SU-DHL-6 (cell line): ENCODE data around the gene CRIP2.

Experiments used
- H2AFZ ChIP-seq: fragments of 200-600 bp; sonication (generic); 2 replicates; pipeline ENCODE4 v1.6.1; 2014; ENCODE audit warnings: low read depth, mild to moderate bottlenecking, moderate library complexity, mixed read lengths, antibody characterized with exemption, low read length; ENCODE audit not compliant: severe bottlenecking
- H3F3A ChIP-seq: fragments of 200-600 bp; shearing (Covaris generic); 2 replicates; pipeline ENCODE4 v1.6.0; 2016; ENCODE audit warnings: antibody characterized with exemption, mild to moderate bottlenecking; ENCODE audit not compliant: insufficient read depth
- H3K27ac ChIP-seq: fragments of 200-600 bp; sonication (generic); 2 replicates; pipeline ENCODE4 v1.5.1; 2016; ENCODE audit warnings: low read depth, mild to moderate bottlenecking, low read length, moderate library complexity, mixed read lengths
- H3K27me3 ChIP-seq: fragments of 200-600 bp; sonication (generic), shearing (Covaris generic); 2 replicates; pipeline ENCODE4 v1.6.0; 2014; ENCODE audit warnings: mild to moderate bottlenecking, low read length
- H3K36me3 ChIP-seq: fragments of 200-600 bp; sonication (generic); 2 replicates; pipeline ENCODE4 v1.6.1; 2014; ENCODE audit warnings: mild to moderate bottlenecking, low read length, mixed read lengths
- H3K4me2 ChIP-seq: fragments of 300-600, 200-600 bp; shearing (Covaris generic), sonication (generic); 2 replicates; pipeline ENCODE4 v1.6.0; 2014; ENCODE audit warnings: low read length, low read depth, mild to moderate bottlenecking; ENCODE audit not compliant: poor library complexity, severe bottlenecking
- H3K4me3 ChIP-seq: fragments of 200-600 bp; sonication (generic); 2 replicates; pipeline ENCODE4 v1.5.1; 2014; ENCODE audit warnings: antibody characterized with exemption, low read length, mild to moderate bottlenecking, mixed read lengths; ENCODE audit not compliant: insufficient read depth, poor library complexity, severe bottlenecking
- H3K79me2 ChIP-seq: fragments of 200-600 bp; sonication (generic); 2 replicates; pipeline ENCODE4 v1.6.1; 2014; ENCODE audit warnings: mild to moderate bottlenecking, low read length, moderate library complexity; ENCODE audit not compliant: insufficient read depth
- H3K9ac ChIP-seq: fragments of 200-600 bp; sonication (generic); 2 replicates; pipeline ENCODE4 v1.7.0; 2014; ENCODE audit warnings: mild to moderate bottlenecking, low read length
- H3K9me2 ChIP-seq: fragments of 200-600 bp; sonication (generic); replicated peaks from 2 replicates; pipeline ENCODE4 v1.6.1; 2014; ENCODE audit warnings: low read length; ENCODE audit not compliant: insufficient read depth
- H3K9me3 ChIP-seq: fragments of 200-600 bp; sonication (generic); 2 replicates; pipeline ENCODE4 v1.6.1; 2014; ENCODE audit warnings: low read length, mixed read lengths; ENCODE audit not compliant: insufficient read depth
- H4K20me1 ChIP-seq: fragments of 200-600 bp; sonication (generic); 2 replicates; pipeline ENCODE4 v1.6.1; 2014; ENCODE audit warnings: low read depth, mild to moderate bottlenecking, antibody characterized with exemption, low read length, moderate library complexity, mixed read lengths
- CTCF ChIP-seq: fragments of 200-600 bp; sonication (generic); IDR thresholded peaks from one replicate; pipeline ENCODE4 v1.5.1; 2017; ENCODE audit warnings: antibody characterized with exemption, mild to moderate bottlenecking, low read length, moderate library complexity; ENCODE audit not compliant: insufficient read depth, poor library complexity, severe bottlenecking
- EZH2phosphoT487 ChIP-seq: fragments of 200-600 bp; sonication (generic), shearing (Covaris generic); conservative IDR thresholded peaks from 2 replicates; pipeline ENCODE4 v1.6.1; 2018; ENCODE audit warnings: mild to moderate bottlenecking, antibody characterized with exemption, low read length, moderate library complexity, mixed read lengths

The CRIP2 gene

GRCh38 chr14:105455086-105455640, 19.5 kb upstream of the CRIP2 start:
- Histone ChIP-seq H3K4me2 (no peak overlapping the region), H3K9me2 (no peaks in the 10 kb centered on the region), H3K27ac (no peak overlapping the region), H3K79me2 (no peaks in the 10 kb centered on the region), H3K9ac (no peak overlapping the region), H3K36me3 (no peaks in the 10 kb centered on the region), H4K20me1 (no peaks in the 10 kb centered on the region), H3K9me3 (no peaks in the 10 kb centered on the region), H3K27me3 (no peaks in the 10 kb centered on the region), H2AFZ (no peak overlapping the region), H3K4me3 (no peak overlapping the region), H3F3A (no peaks in the 10 kb centered on the region)
- no peak for TF ChIP-seq CTCF
- no peak for TF ChIP-seq EZH2phosphoT487

DNA sequence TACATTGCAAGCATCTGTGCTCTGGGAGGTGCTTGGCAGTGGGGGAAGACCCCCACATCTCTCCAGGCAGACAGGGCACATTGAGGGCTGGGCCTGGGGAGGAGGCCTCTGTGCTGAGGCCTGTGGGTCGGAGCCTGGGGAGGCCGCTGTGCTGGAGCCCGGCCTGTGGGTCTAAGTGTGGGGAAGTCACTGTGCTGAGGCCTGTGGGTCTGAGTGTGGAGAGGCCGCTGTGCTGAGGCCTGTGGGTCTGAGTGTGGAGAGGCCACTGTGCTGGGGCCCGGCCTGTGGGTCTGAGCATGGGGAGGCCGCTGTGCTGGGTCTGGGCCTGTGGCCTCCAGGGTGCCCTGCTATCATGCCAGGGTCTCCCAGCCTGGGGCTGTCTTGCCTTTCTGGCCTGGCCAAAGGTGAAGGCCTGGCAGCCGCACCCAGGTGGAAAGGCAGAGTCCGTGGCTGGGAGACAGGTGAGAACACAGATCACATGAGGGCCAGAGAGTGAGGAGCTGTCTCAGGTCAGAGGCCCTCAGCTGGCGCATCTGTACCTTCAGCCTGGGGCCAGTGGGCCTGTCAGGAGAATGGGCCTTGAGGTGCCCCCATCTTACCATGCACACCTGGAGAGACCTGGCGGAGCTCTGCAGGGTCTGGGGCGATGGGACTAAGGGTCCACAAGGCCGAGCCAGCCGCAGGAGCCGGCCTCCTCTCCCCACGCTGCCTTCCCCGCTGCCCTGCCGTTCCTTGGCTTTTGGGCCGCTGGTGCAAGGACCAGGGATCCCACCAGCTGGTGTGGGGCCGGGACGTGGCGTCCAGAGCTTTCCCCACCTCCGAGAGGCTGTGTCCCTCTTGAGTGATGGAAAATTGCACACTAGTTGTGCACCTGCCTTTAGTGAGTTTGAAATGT, 18.6 kb upstream of the CRIP2 start:
- no peak overlapping the region for H3K9ac ChIP-seq
- no peaks in the 10 kb centered on the region for H3K36me3 ChIP-seq
- no peaks in the 10 kb centered on the region for H3F3A ChIP-seq
- no peak overlapping the region for H3K4me2 ChIP-seq
- no peaks in the 10 kb centered on the region for H3K9me2 ChIP-seq
- no peak overlapping the region for H3K4me3 ChIP-seq
- no peaks in the 10 kb centered on the region for H3K79me2 ChIP-seq
- no peaks in the 10 kb centered on the region for H3K27me3 ChIP-seq
- H3K27ac ChIP-seq = no peak overlapping the region
- H4K20me1 ChIP-seq = no peaks in the 10 kb centered on the region
- no peaks in the 10 kb centered on the region for H3K9me3 ChIP-seq
- TF ChIP-seq CTCF = no peak
- no peak for TF ChIP-seq EZH2phosphoT487
- H2AFZ ChIP-seq = no peak overlapping the region

GRCh38 chr14:105456736-105457617, 17.6 kb upstream of the CRIP2 start:
- H3K27me3 ChIP-seq = no peaks in the 10 kb centered on the region
- no peak overlapping the region for H3K27ac ChIP-seq
- H3K9me3 ChIP-seq = no peaks in the 10 kb centered on the region
- H3K9ac ChIP-seq = no peak overlapping the region
- H3K9me2 ChIP-seq = no peaks in the 10 kb centered on the region
- no peaks in the 10 kb centered on the region for H3F3A ChIP-seq
- H3K36me3 ChIP-seq = no peaks in the 10 kb centered on the region
- no peak overlapping the region for H3K4me2 ChIP-seq
- no peaks in the 10 kb centered on the region for H4K20me1 ChIP-seq
- no peaks in the 10 kb centered on the region for H3K79me2 ChIP-seq
- no peak overlapping the region for H2AFZ ChIP-seq
- no peak overlapping the region for H3K4me3 ChIP-seq
- TF ChIP-seq CTCF (no peak), EZH2phosphoT487 (no peak)
